ENCODE measurements around the gene DCAF17. TPM values are rescaled to one million over a fixed set of nuclear protein-coding genes. Genes with fewer than 3 reads are reported as not detected.

DCAF17 gene
- total and polyA plus RNA-seq, 4 donors: 2.5 to 10.4 (median 6.1) TPM

- no peak overlapping the region for H3K4me3 ChIP-seq (ENCODE audit: low read depth in 1 of 3, low read length in 3 of 3)
- WGBS: 85% methylated on average over 1 of the region's 1 CpG
- H3K27me3 ChIP-seq (ENCODE audit: control insufficient read depth in 4 of 4, insufficient read depth in 4 of 4, low read length in 3 of 4): no peaks in the 10 kb centered on the region
- H3K9me3 ChIP-seq (ENCODE audit: control insufficient read depth in 4 of 4, low read length in 3 of 4): no peaks in the 10 kb centered on the region
- H3K4me1 ChIP-seq (ENCODE audit: control insufficient read depth in 4 of 4, insufficient read depth in 4 of 4, low read length in 3 of 4): no peaks in the 10 kb centered on the region
- no peak overlapping the region for H3K9ac ChIP-seq (ENCODE audit: low read depth in 1 of 2, low read length in 2 of 2)
- TF ChIP-seq ZBTB33 (IDR thresholded peaks at IDR 0.05) (no peak), RAD21 (IDR thresholded peaks at IDR 0.05) (no peak), JUND (IDR thresholded peaks at IDR 0.05) (no peak), REST (IDR thresholded peaks at IDR 0.05) (no peak), FOXA2 (IDR thresholded peaks at IDR 0.05) (no peak), FOXA1 (IDR thresholded peaks at IDR 0.05) (no peak), YY1 (IDR thresholded peaks at IDR 0.05) (no peak), NR2F2 (IDR thresholded peaks at IDR 0.05) (no peak), EGR1 (IDR thresholded peaks at IDR 0.05; ENCODE audit: low read depth in 2 of 2) (no peak)
- TF ChIP-seq, protein P1, sequence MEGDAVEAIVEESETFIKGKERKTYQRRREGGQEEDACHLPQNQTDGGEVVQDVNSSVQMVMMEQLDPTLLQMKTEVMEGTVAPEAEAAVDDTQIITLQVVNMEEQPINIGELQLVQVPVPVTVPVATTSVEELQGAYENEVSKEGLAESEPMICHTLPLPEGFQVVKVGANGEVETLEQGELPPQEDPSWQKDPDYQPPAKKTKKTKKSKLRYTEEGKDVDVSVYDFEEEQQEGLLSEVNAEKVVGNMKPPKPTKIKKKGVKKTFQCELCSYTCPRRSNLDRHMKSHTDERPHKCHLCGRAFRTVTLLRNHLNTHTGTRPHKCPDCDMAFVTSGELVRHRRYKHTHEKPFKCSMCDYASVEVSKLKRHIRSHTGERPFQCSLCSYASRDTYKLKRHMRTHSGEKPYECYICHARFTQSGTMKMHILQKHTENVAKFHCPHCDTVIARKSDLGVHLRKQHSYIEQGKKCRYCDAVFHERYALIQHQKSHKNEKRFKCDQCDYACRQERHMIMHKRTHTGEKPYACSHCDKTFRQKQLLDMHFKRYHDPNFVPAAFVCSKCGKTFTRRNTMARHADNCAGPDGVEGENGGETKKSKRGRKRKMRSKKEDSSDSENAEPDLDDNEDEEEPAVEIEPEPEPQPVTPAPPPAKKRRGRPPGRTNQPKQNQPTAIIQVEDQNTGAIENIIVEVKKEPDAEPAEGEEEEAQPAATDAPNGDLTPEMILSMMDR (IDR thresholded peaks at IDR 0.05; ENCODE audit: low read depth, low read length, missing input control): no peak
- TF ChIP-seq, protein P2, sequence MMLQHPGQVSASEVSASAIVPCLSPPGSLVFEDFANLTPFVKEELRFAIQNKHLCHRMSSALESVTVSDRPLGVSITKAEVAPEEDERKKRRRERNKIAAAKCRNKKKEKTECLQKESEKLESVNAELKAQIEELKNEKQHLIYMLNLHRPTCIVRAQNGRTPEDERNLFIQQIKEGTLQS (IDR thresholded peaks at IDR 0.05): no peak
- TF ChIP-seq, protein P3, sequence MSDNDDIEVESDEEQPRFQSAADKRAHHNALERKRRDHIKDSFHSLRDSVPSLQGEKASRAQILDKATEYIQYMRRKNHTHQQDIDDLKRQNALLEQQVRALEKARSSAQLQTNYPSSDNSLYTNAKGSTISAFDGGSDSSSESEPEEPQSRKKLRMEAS (IDR thresholded peaks at IDR 0.05): no peak
- no peak for DNase-seq (ENCODE audit: low spot score)
- no peak overlapping the region for H3K27ac ChIP-seq (ENCODE audit: low read depth in 1 of 2, low read length in 2 of 2)
- H3K36me3 ChIP-seq (ENCODE audit: control insufficient read depth in 4 of 4, insufficient read depth in 3 of 4, low read depth in 1 of 4, low read length in 3 of 4): no peaks in the 10 kb centered on the region
Measured at GRCh38 chr2:171406044-171406443, 28.0 kb upstream of the DCAF17 start.

DNA sequence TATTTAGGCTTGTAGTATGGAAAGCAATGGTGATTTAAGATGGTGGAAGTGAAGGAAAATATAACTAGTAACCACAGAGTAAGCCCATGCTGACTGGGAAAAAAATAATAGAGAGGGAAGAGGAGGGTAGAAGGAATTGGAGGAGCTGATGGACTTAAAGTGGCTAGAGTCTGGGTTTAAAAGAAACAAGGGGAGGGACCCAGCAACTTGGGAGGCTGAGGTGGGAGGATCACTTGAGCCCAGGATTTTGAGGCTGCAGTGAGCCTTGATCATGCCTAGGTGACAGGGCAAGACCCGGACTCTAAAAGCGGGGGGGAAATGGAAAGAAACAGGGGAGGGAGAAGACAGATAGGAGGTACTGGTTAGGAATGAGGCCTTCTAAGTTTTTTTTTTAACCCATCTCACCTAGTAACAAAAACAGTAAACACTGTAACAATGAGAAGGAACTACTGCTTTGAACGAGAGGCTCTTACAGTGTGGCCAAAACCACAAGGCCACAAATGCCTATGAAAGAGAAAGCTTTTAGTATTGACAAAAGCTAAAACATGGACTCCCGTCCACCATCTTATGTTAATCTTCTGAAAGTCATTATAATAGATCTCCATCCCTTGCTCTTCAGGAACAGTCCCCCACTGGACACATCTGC, 26.9 kb upstream of the DCAF17 start:
- no peaks in the 10 kb centered on the region for H3K27me3 ChIP-seq (ENCODE audit: control insufficient read depth in 4 of 4, insufficient read depth in 4 of 4, low read length in 3 of 4)
- TF ChIP-seq RXRA (IDR thresholded peaks at IDR 0.05) (no peak), JUND (IDR thresholded peaks at IDR 0.05) (no peak), FOXA2 (IDR thresholded peaks at IDR 0.05) (no peak), SP1 (IDR thresholded peaks at IDR 0.05) (no peak), YY1 (IDR thresholded peaks at IDR 0.05) (no peak), FOXA1 (IDR thresholded peaks at IDR 0.05) (no peak), GABPA (IDR thresholded peaks at IDR 0.05 in 1 of 2, conservative IDR thresholded peaks at IDR 0.05 in 1 of 2) (no peak), NR2F2 (IDR thresholded peaks at IDR 0.05) (no peak), HNF4A (conservative IDR thresholded peaks at IDR 0.05) (no peak), HNF4G (IDR thresholded peaks at IDR 0.05) (no peak), RAD21 (IDR thresholded peaks at IDR 0.05) (no peak)
- TF ChIP-seq, protein P1 (IDR thresholded peaks at IDR 0.05; ENCODE audit: low read depth, low read length, missing input control): no peak
- TF ChIP-seq, protein P3 (IDR thresholded peaks at IDR 0.05): no peak
- H3K27ac ChIP-seq (ENCODE audit: low read depth in 1 of 2, low read length in 2 of 2): no peak overlapping the region
- no peak overlapping the region for H3K4me3 ChIP-seq (ENCODE audit: low read depth in 1 of 3, low read length in 3 of 3)
- no peak for DNase-seq (ENCODE audit: low spot score)
- peaks cover 0 to 2% (median 0%) of the 10 kb centered on the region in 4 donors for H3K4me1 ChIP-seq (ENCODE audit: control insufficient read depth in 4 of 4, insufficient read depth in 4 of 4, low read length in 3 of 4)
- no peaks in the 10 kb centered on the region for H3K9me3 ChIP-seq (ENCODE audit: control insufficient read depth in 4 of 4, low read length in 3 of 4)
- H3K36me3 ChIP-seq (ENCODE audit: control insufficient read depth in 4 of 4, insufficient read depth in 3 of 4, low read depth in 1 of 4, low read length in 3 of 4): no peaks in the 10 kb centered on the region
- WGBS: 89% methylated on average over 4 of the region's 4 CpGs
- H3K9ac ChIP-seq (ENCODE audit: low read depth in 1 of 2, low read length in 2 of 2): no peak overlapping the region

Measured in liver (tissue), 9 donors.